Ascending aorta (tissue), 2 donors: ENCODE results near the gene ASCL5. TPM values are rescaled to one million over a fixed set of nuclear protein-coding genes. Genes with fewer than 3 reads are reported as not detected.
A peak's percentile ranks its signal among the peaks of the same experiment; 100 is the strongest.

Experiments
- DNase-seq, 2 donors: peaks; one replicate each; pipeline ENCODE4 v3.0.0-alpha.2; 2019; ENCODE audit warnings: low spot score in 2 of 2
- H3K27ac ChIP-seq, 2 donors: fragments of 200-600 bp; sonication (generic); one replicate each; pipeline ENCODE4 v1.5.1; 2016 to 2017; ENCODE audit warnings: mild to moderate bottlenecking in 1 of 2
- H3K27me3 ChIP-seq: fragments of 200-600 bp; sonication (generic); one replicate; pipeline ENCODE4 v1.5.1; 2017
- H3K36me3 ChIP-seq, 2 donors: fragments of 200-600 bp; sonication (generic); one replicate each; pipeline ENCODE4 v1.5.1; 2016
- H3K4me1 ChIP-seq, 2 donors: fragments of 200-600 bp; sonication (generic); one replicate each; pipeline ENCODE4 v1.5.1; 2016 to 2017; ENCODE audit warnings: mild to moderate bottlenecking in 1 of 2
- H3K4me3 ChIP-seq, 2 donors: fragments of 200-600 bp; sonication (generic); one replicate each; pipeline ENCODE4 v1.5.1; 2016 to 2017; ENCODE audit warnings: mild to moderate bottlenecking in 1 of 2
- H3K9me3 ChIP-seq, 2 donors: fragments of 200-600 bp; sonication (generic); one replicate each; pipeline ENCODE4 v1.5.1; 2016
- CTCF ChIP-seq, 3 experiments: fragments of 200-600 bp in 2 of 3; fragments of 450-650 bp in 1 of 3; sonication (generic) in 2 of 3; IDR thresholded peaks; one replicate each; pipeline ENCODE4 v1.5.1; 2016 to 2019; ENCODE audit warnings: antibody characterized with exemption in 3 of 3, mild to moderate bottlenecking in 1 of 3, moderate library complexity in 1 of 3
- intact Hi-C: fragments of 100-400 bp; cut with DNase I; formaldehyde crosslinking; loops from one replicate; pipeline ENCODE4 v1.15.1; 2023
- total RNA-seq: library from RNA; depleted of rRNA; stranded (reverse); fragments of >200 nt; gene quantifications from one replicate; pipeline ENCODE4 v1.1.0, GENCODE V29; 2016

Gene ASCL5
- total RNA-seq, 1 donor from 2014 or later, result not detected

GRCh38 chr1:201156346-201156745 is 29.4 kb upstream of the ASCL5 start:
- intact Hi-C loops, result no loop called here
- no peak for TF ChIP-seq CTCF (IDR thresholded peaks at IDR 0.05)
- no peak for DNase-seq

GRCh38 chr1:201155354-201155753 is 28.4 kb upstream of the ASCL5 start:
- Histone ChIP-seq H3K36me3 (peaks cover 0 to 13% of the 10 kb centered on the region in 2 donors), H3K4me3 (no peak overlapping the region), H3K27me3 (no peaks in the 10 kb centered on the region), H3K27ac (no peak overlapping the region), H3K9me3 (no peaks in the 10 kb centered on the region), H3K4me1 (peaks cover 8 to 13% of the 10 kb centered on the region in 2 donors)
- no peak for DNase-seq
- TF ChIP-seq CTCF (IDR thresholded peaks at IDR 0.05), result no peak
- intact Hi-C loops, result no loop called here

More at GRCh38 chr1:201156346-201156745, 29.4 kb upstream of the ASCL5 start:
- H3K4me3 ChIP-seq, result no peak overlapping the region
- peaks cover 0 to 3% of the 10 kb centered on the region in 2 donors for H3K36me3 ChIP-seq
- peaks cover 8 to 13% of the 10 kb centered on the region in 2 donors for H3K4me1 ChIP-seq
- H3K27me3 ChIP-seq, result no peaks in the 10 kb centered on the region
- H3K9me3 ChIP-seq, result no peaks in the 10 kb centered on the region
- H3K27ac ChIP-seq, result no peak overlapping the region

GRCh38 chr1:201154389-201155165 is 27.6 kb upstream of the ASCL5 start, which contains the start of gene TMEM9:
TSS of gene TMEM9 (minus strand) at chr1:201154474. CDS start at chr1:201153923, 551 bp downstream.
- peak within 1 kb of the TSS; percentile 37 to 41 for H3K27ac ChIP-seq
- intact Hi-C loops, result loop anchor here (1.0 kb wide), 1 partner anchor 16 kb away; no protein-coding TSS in a partner anchor

GRCh38 chr1:201153474-201154388 is 26.7 kb upstream of the ASCL5 start:
- intact Hi-C loops, result loop anchor here (1.0 kb wide), 1 partner anchor 17 kb away; no protein-coding TSS in a partner anchor
- H3K4me3 ChIP-seq, result peak overlapping the region; percentile 75 to 91
- H3K36me3 ChIP-seq, result peaks cover 0 to 28% of the 10 kb centered on the region in 2 donors
- TF ChIP-seq CTCF (IDR thresholded peaks at IDR 0.05), result no peak
- peaks cover 8 to 13% of the 10 kb centered on the region in 2 donors for H3K4me1 ChIP-seq
- H3K27me3 ChIP-seq, result no peaks in the 10 kb centered on the region
- H3K9me3 ChIP-seq, result no peaks in the 10 kb centered on the region
- peak overlapping the region; percentile 37 to 41 for H3K27ac ChIP-seq
- no peak for DNase-seq

More at GRCh38 chr1:201154389-201155165, 27.6 kb upstream of the ASCL5 start, which contains the start of gene TMEM9:
- Histone ChIP-seq H3K4me3 (peak within 1 kb of the TSS; percentile 75 to 91), H3K36me3 (peaks cover 0 to 20% of the 10 kb centered on the region in 2 donors), H3K4me1 (peaks cover 8 to 13% of the 10 kb centered on the region in 2 donors), H3K9me3 (no peaks in the 10 kb centered on the region), H3K27me3 (no peaks in the 10 kb centered on the region)
- DNase-seq, result peak; percentile 90 to 98
- no peak for TF ChIP-seq CTCF (IDR thresholded peaks at IDR 0.05)

- TF ChIP-seq CTCF (IDR thresholded peaks at IDR 0.05), result peak in 2 of 3 experiments; percentile 7 to 22
- Histone ChIP-seq H3K36me3 (peaks cover 32 to 72% of the 10 kb centered on the region in 2 donors), H3K4me1 (peaks cover 5 to 10% of the 10 kb centered on the region in 2 donors), H3K27ac (no peak overlapping the region), H3K27me3 (no peaks in the 10 kb centered on the region), H3K9me3 (no peaks in the 10 kb centered on the region), H3K4me3 (no peak overlapping the region)
- intact Hi-C loops, result no loop called here
- no peak for DNase-seq
These were observed 22.4 kb upstream of the ASCL5 start for GRCh38 chr1:201149400-201149799.
